Keratinocyte (primary cell): ENCODE results near the gene WNT9B. TPM values are rescaled to one million over a fixed set of nuclear protein-coding genes. Genes with fewer than 3 reads are reported as not detected.

Experiments used
- DNase-seq: peaks from one replicate; pipeline ENCODE4 v3.0.0-alpha.2; 2011; ENCODE audit warnings: low read depth, missing footprints, low spot score
- FAIRE-seq: peaks from 2 replicates; lab custom pipeline; 2011; peaks lifted over from hg19 to GRCh38; lab: Jason Lieb, UNC
- H2AFZ ChIP-seq: 2 replicates; pipeline ENCODE4 v1.6.0; 2012; ENCODE audit warnings: low read length, control low read depth, inconsistent platforms; ENCODE audit not compliant: control insufficient read depth
- H3K27ac ChIP-seq: 2 replicates; pipeline ENCODE4 v1.5.1; 2011; ENCODE audit warnings: low read length; ENCODE audit not compliant: control insufficient read depth, insufficient read depth
- H3K27me3 ChIP-seq: 3 replicates; pipeline ENCODE4 v1.6.0; 2011; ENCODE audit warnings: low read length; ENCODE audit not compliant: control insufficient read depth, insufficient read depth; ENCODE audit errors: extremely low read depth
- H3K36me3 ChIP-seq, 2 experiments: 2 replicates in 1 of 2; 3 replicates in 1 of 2; pipeline ENCODE4 v1.5.1; 2011; ENCODE audit warnings: low read length in 2 of 2, mild to moderate bottlenecking in 1 of 2; ENCODE audit not compliant: control insufficient read depth in 2 of 2, insufficient read depth in 2 of 2; ENCODE audit errors: extremely low read depth in 1 of 2
- H3K4me1 ChIP-seq: 3 replicates; pipeline ENCODE4 v1.5.1; 2011; ENCODE audit warnings: low read length; ENCODE audit not compliant: control insufficient read depth, insufficient read depth; ENCODE audit errors: extremely low read depth
- H3K4me2 ChIP-seq: 3 replicates; pipeline ENCODE4 v1.6.0; 2011; ENCODE audit warnings: low read depth, low read length; ENCODE audit not compliant: control insufficient read depth, insufficient read depth; ENCODE audit errors: extremely low read depth
- H3K4me3 ChIP-seq, 3 experiments: fragments of 200-600 bp in 1 of 3; sonication (generic) in 1 of 3; 2 replicates in 2 of 3; 3 replicates in 1 of 3; pipeline ENCODE4 v1.5.1; 2011 to 2016; ENCODE audit warnings: low read length in 3 of 3, mild to moderate bottlenecking in 3 of 3, control low read depth in 2 of 3, inconsistent platforms in 1 of 3, low read depth in 1 of 3, mixed read lengths in 1 of 3, mixed run types in 1 of 3, moderate library complexity in 1 of 3; ENCODE audit not compliant: control insufficient read depth in 2 of 3, insufficient read depth in 2 of 3; ENCODE audit errors: extremely low read depth in 1 of 3
- H3K79me2 ChIP-seq: 2 replicates; pipeline ENCODE4 v1.6.0; 2012; ENCODE audit warnings: low read length; ENCODE audit not compliant: control insufficient read depth, insufficient read depth
- H3K9ac ChIP-seq: 3 replicates; pipeline ENCODE4 v1.6.0; 2011; ENCODE audit warnings: low read length; ENCODE audit not compliant: control insufficient read depth, insufficient read depth; ENCODE audit errors: extremely low read depth
- H3K9me1 ChIP-seq: 3 replicates; pipeline ENCODE4 v1.6.0; 2011; ENCODE audit warnings: low read length; ENCODE audit not compliant: control insufficient read depth, insufficient read depth; ENCODE audit errors: extremely low read depth
- H3K9me3 ChIP-seq: 2 replicates; pipeline ENCODE4 v1.5.1; 2012; ENCODE audit warnings: low read depth, low read length; ENCODE audit not compliant: control insufficient read depth
- H4K20me1 ChIP-seq: 3 replicates; pipeline ENCODE4 v1.6.0; 2011; ENCODE audit warnings: low read length; ENCODE audit not compliant: control insufficient read depth, insufficient read depth; ENCODE audit errors: extremely low read depth
- CTCF ChIP-seq, 3 experiments: IDR thresholded peaks in 1 of 3; conservative IDR thresholded peaks in 1 of 3; optimal IDR thresholded peaks in 1 of 3; 2 replicates in 2 of 3; 3 replicates in 1 of 3; pipeline versions ENCODE3 to v1.5.1; 2011; ENCODE audit warnings: low read length in 3 of 3, mild to moderate bottlenecking in 3 of 3, moderate library complexity in 2 of 3, control low read depth in 1 of 3, inconsistent platforms in 1 of 3; ENCODE audit not compliant: insufficient read depth in 2 of 3; ENCODE audit errors: extremely low read depth in 1 of 3
- EZH2 ChIP-seq: IDR thresholded peaks from one replicate; pipeline ENCODE4 v1.6.1; 2012; ENCODE audit warnings: inconsistent platforms, mild to moderate bottlenecking, low read length, moderate library complexity
- dilution Hi-C: fragments of 300-500 bp; cut with MboI; formaldehyde crosslinking; loops from one replicate; pipeline ENCODE4 v1.7.0; 2020; ENCODE audit warnings: low sequenced_read_pairs; ENCODE audit not compliant: extremely low pct_ligation_motif_present
- polyA plus RNA-seq, 5 experiments: library from polyadenylated mRNA; depleted of rRNA in 3 of 5; stranded (reverse) in 3 of 5; stranded (forward) in 1 of 5; unstranded in 1 of 5; fragments of >200 nt; gene quantifications; 1 replicate in 1 of 5; 2 replicates in 3 of 5; 3 replicates in 1 of 5; pipeline versions ENCODE4 v1.2.1 to v1.2.3, GENCODE V29; 2011 to 2012; ENCODE audit warnings: missing spikeins in 2 of 5, low read depth in 1 of 5, low replicate concordance in 1 of 5

WNT9B gene
- polyA plus RNA-seq, 1 donor (not counting 4 experiments of a cell fraction or from before 2014, with no cell fraction given), result not detected

DNA sequence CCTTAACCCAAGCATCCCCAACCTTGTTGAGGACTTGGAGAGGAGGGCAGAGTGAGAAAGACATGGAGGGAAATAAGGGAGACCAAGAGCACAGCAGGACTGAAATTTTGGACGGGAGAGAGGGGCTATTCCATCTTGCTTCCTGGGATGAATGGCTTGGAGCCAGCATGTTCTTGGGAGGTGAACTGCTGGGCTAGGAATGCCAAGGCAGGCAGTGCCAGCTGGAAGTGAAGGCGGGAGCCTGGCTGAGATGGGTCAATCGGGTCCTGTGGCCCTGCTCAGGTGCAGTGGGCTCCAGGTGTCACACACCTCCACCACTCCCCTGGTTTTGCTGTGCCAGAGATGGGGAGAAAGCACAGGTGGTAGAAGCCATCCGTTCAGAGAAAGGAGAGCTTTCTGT, 25.5 kb downstream of the WNT9B start:
- no peaks in the 10 kb centered on the region for H3K9me3 ChIP-seq
- no peak overlapping the region for H3K4me3 ChIP-seq
- H3K9me1 ChIP-seq, result no peaks in the 10 kb centered on the region
- no peak for TF ChIP-seq CTCF (optimal IDR thresholded peaks at IDR 0.05 in 1 of 3, IDR thresholded peaks at IDR 0.05 in 1 of 3, conservative IDR thresholded peaks at IDR 0.05 in 1 of 3; ENCODE audit: extremely low read depth in 1 of 3, insufficient read depth in 2 of 3, low read length in 3 of 3)
- no peak for TF ChIP-seq EZH2
- H3K4me2 ChIP-seq, result no peak overlapping the region
- no peak overlapping the region for H3K27ac ChIP-seq
- no peak overlapping the region for H3K9ac ChIP-seq
- no peaks in the 10 kb centered on the region for H3K27me3 ChIP-seq
- no peaks in the 10 kb centered on the region for H3K36me3 ChIP-seq
- no peak overlapping the region for H2AFZ ChIP-seq
- H3K4me1 ChIP-seq, result no peaks in the 10 kb centered on the region
- no peaks in the 10 kb centered on the region for H3K79me2 ChIP-seq
- no peaks in the 10 kb centered on the region for H4K20me1 ChIP-seq
- dilution Hi-C loops, result no loop called here
- FAIRE-seq (no peak), DNase-seq (no peak)

DNA sequence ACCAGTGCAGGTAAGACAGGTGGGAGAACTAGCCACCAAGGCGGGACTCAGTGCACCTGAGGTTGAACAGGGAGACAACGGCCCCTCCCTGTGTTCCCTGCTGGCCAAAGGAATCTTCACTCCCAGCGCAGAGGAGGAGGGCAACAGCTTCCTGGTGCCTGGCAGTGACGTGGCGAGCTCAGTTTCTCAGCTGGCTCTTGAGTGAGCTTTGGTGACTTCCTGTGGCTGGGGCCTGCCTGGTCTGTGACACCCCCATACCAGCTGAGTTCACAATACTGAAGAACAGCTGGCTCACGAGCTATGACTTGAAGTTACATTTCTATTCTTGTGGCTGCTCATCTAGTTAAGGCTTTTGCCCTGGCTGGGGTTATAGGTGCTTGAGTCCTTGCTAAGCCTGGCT, 26.1 kb downstream of the WNT9B start:
- DNase-seq, result no peak
- Histone ChIP-seq H3K4me2 (no peak overlapping the region), H3K9me3 (no peaks in the 10 kb centered on the region), H2AFZ (no peak overlapping the region), H3K4me3 (no peak overlapping the region), H3K9ac (no peak overlapping the region), H4K20me1 (no peaks in the 10 kb centered on the region), H3K9me1 (no peaks in the 10 kb centered on the region), H3K36me3 (no peaks in the 10 kb centered on the region), H3K79me2 (no peaks in the 10 kb centered on the region), H3K27ac (no peak overlapping the region), H3K27me3 (no peaks in the 10 kb centered on the region), H3K4me1 (no peaks in the 10 kb centered on the region)
- dilution Hi-C loops, result no loop called here
- TF ChIP-seq EZH2 (no peak), CTCF (optimal IDR thresholded peaks at IDR 0.05 in 1 of 3, IDR thresholded peaks at IDR 0.05 in 1 of 3, conservative IDR thresholded peaks at IDR 0.05 in 1 of 3; ENCODE audit: extremely low read depth in 1 of 3, insufficient read depth in 2 of 3, low read length in 3 of 3) (no peak)
- FAIRE-seq, result no peak
